ENCODE measurements around the gene RTN4RL2.
A peak's percentile ranks its signal among the peaks of the same experiment; 100 is the strongest.

Gene RTN4RL2

DNA sequence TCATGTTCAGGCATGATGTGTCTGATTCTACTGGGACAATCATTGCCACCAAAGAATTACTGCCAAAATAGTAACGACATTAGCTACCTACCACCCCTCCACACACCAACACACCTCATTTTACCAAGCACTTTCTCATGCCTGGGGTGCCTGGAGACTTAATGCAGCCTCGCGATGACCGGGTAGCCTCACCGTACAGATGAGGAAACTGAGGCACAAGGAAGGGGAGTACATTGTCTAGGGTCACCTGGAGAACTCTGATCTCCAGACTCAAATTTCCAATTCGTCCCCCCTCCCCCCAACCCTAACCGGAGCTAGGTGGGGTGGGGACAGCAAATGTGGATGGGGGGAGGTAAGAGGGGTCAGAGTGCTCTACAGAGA, 2.7 kb upstream of the RTN4RL2 start:
- H3K27me3 ChIP-seq (ENCODE audit: control insufficient read depth in 1 of 2, insufficient read depth in 2 of 2, low read length in 2 of 2): peaks cover 30 to 56% of the 10 kb centered on the region in 2 donors

DNA sequence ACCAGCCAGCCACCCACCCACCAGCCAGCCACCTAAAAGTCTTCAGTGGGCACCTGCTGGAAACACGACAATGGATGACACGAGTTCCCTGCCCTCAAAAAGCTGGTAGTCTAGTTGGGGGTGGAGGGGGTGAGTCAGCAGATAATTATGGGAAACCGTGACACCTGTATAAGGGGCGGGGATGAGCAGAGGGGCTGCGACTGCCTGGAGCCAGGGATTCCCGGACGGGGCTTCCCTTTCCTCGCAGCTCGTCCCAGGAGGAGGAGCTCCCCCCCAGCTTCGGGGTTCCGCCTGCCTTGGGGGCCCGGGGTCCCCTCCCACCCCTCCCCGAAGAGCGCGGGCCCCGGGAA, 2.3 kb upstream of the RTN4RL2 start:
- H3K27me3 ChIP-seq (ENCODE audit: control insufficient read depth in 1 of 2, insufficient read depth in 2 of 2, low read length in 2 of 2): peaks cover 30 to 56% of the 10 kb centered on the region in 2 donors
- H3K4me3 ChIP-seq (ENCODE audit: low read depth in 1 of 2, low read length in 2 of 2): peak overlapping the region in 1 of 2 donors; percentile 14
- no peak overlapping the region for H3K9ac ChIP-seq (ENCODE audit: low read length)
- peaks cover 25% of the 10 kb centered on the region for H3K4me1 ChIP-seq (ENCODE audit: insufficient read depth, low read length)
- no peaks in the 10 kb centered on the region for H3K36me3 ChIP-seq (ENCODE audit: insufficient read depth, low read length)
- no peak overlapping the region for H3K27ac ChIP-seq (ENCODE audit: low read depth, low read length)
- H3K9me3 ChIP-seq (ENCODE audit: low read length): no peaks in the 10 kb centered on the region

More for the DNA sequence above, 2.7 kb upstream of the RTN4RL2 start:
- H3K4me3 ChIP-seq (ENCODE audit: low read depth in 1 of 2, low read length in 2 of 2): peak overlapping the region in 1 of 2 donors; percentile 14
- no peaks in the 10 kb centered on the region for H3K36me3 ChIP-seq (ENCODE audit: insufficient read depth, low read length)
- H3K4me1 ChIP-seq (ENCODE audit: insufficient read depth, low read length): peaks cover 25% of the 10 kb centered on the region
- no peak overlapping the region for H3K9ac ChIP-seq (ENCODE audit: low read length)
- H3K27ac ChIP-seq (ENCODE audit: low read depth, low read length): no peak overlapping the region
- no peaks in the 10 kb centered on the region for H3K9me3 ChIP-seq (ENCODE audit: low read length)

DNA sequence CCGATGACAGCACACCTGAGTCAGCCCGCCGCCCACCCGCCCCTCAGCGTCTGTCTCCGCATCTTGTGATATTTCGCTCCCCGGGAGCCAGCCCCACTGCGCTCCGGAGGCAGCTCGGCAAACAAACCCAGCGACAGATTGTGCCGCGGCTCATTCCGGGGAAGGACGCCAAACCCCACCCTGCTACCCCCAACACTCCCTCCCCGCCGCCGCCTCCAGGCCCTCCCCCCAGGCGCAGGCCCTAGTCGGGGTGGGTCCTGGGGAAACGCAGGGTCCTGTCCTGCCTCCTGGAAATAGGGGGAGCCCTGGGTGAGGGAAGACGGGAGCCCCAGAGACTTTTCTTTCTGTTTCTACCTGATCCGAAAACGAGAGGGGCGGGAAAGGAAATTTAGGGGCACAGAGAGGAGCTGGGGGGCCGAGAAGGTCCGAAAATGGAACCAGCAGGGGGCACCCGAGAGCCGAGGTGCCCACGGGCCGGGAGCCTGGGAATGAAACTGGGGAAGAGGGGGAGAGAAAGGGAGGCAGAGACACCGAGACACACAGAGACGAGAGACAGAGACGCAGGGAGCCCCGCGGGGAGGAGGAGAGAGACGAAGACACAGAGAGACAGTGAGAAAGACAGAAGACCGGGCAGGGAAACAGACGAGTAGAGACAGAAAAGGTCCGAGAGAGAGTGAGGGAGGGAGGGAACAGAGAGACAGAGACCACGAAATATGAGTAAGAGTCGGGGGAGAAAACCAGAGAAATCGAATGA, 1.7 kb upstream of the RTN4RL2 start:
- Histone ChIP-seq H3K9ac (ENCODE audit: low read length) (no peak overlapping the region), H3K4me1 (ENCODE audit: insufficient read depth, low read length) (peaks cover 25% of the 10 kb centered on the region), H3K27me3 (ENCODE audit: control insufficient read depth in 1 of 2, insufficient read depth in 2 of 2, low read length in 2 of 2) (peaks cover 30 to 61% of the 10 kb centered on the region in 2 donors)

DNA sequence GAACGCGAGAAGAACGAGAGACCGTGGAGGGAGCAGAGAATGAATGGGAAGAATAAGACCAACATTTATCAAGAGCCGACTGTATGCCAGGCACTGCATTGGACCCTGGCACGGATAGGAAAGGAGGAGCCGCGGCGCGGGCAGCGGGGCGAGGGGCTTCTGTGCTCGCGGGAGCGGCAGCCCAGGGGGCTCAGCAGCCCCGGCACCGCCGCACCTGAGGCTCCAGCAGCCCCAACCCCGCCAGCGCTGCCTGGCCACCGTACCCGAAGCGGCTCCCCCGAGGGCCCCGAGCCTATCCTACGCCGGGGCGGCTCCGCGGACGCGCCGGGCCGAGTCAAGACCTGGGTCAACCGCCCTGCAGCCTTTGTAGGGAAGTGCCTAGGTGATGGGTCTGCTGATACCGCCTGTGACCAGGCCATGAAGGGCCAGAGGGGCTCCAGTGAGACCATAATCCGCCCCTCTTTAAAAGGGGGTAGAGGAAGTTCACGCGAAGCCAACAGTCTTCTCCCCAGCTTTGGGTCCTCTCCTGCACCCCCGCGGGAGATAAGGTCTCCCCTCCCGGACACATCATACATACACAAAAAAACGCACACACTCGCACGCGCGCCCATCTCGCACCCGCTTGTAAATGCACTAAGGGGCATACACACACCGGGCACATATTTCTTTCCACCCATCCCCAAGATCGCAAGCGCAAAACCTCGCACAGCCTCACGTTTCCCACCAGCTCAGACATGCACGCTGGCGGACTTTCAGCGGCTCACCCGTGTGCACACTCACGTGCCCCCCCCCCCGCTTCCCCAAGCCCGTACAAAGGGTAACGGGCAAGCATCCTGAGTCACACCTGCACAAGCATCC, 935 bp upstream of the RTN4RL2 start:
- Histone ChIP-seq H3K4me1 (ENCODE audit: insufficient read depth, low read length) (peaks cover 25% of the 10 kb centered on the region), H3K4me3 (ENCODE audit: low read depth in 1 of 2, low read length in 2 of 2) (peak overlapping the region; percentile 13 to 52), H3K9me3 (ENCODE audit: low read length) (no peaks in the 10 kb centered on the region), H3K27ac (ENCODE audit: low read depth, low read length) (no peak overlapping the region), H3K9ac (ENCODE audit: low read length) (no peak overlapping the region), H3K27me3 (ENCODE audit: control insufficient read depth in 1 of 2, insufficient read depth in 2 of 2, low read length in 2 of 2) (peaks cover 30 to 62% of the 10 kb centered on the region in 2 donors), H3K36me3 (ENCODE audit: insufficient read depth, low read length) (no peaks in the 10 kb centered on the region)

More for the DNA sequence above, 1.7 kb upstream of the RTN4RL2 start:
- Histone ChIP-seq H3K4me3 (ENCODE audit: low read depth in 1 of 2, low read length in 2 of 2) (peak overlapping the region; percentile 32 to 52), H3K27ac (ENCODE audit: low read depth, low read length) (no peak overlapping the region), H3K9me3 (ENCODE audit: low read length) (no peaks in the 10 kb centered on the region), H3K36me3 (ENCODE audit: insufficient read depth, low read length) (no peaks in the 10 kb centered on the region)

DNA sequence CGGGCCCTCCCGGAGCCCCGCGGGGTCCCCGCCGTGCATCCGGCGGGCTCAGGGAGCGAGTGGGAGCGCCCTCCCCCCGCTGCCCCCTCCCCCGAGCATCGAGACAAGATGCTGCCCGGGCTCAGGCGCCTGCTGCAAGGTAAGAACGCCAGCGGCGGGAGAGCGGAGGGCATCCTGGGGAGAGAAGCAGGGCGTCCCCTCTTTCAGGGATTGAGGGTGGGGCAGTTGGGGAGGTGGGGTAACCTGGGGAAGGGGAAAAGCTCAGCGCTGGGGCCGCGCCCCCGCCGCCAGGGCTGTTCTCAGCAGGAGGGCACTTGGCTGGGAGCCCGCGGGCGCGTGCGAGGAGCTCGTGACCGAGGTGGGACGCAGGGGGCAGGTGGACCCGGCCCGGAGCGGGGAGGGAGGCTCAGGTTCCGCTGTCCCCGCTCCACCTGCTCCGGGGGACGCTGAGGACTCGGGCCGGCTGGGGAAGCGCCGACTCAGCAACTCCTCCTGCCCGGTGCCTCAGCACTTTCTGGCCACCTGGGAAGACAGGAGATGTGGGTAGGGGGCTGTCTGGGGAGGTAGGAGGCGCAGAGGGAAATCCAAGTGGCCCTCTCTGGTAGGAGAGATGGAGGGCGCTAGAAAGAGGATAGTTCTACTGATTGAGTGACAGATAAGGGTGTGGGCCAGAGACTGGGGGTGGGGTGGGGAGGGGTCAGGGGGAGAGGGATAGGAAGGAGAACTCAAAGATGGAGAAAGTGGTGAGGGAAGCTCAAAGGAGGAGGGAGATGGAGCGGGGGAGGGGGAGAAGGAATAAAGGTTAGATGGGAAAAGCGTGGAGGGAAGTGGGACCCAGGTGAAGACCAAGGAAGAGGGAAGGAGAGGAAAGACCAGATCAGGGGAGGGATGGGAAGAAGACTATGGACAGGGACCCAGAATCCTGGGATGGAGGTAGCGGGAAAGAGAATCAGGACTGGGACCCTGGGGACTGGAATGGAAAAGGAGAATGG, 726 bp downstream of the RTN4RL2 start:
- Histone ChIP-seq H3K4me3 (ENCODE audit: low read depth in 1 of 2, low read length in 2 of 2) (no peak overlapping the region), H3K36me3 (ENCODE audit: insufficient read depth, low read length) (no peaks in the 10 kb centered on the region), H3K9ac (ENCODE audit: low read length) (no peak overlapping the region), H3K27ac (ENCODE audit: low read depth, low read length) (no peak overlapping the region), H3K4me1 (ENCODE audit: insufficient read depth, low read length) (peaks cover 25% of the 10 kb centered on the region), H3K9me3 (ENCODE audit: low read length) (no peaks in the 10 kb centered on the region), H3K27me3 (ENCODE audit: control insufficient read depth in 1 of 2, insufficient read depth in 2 of 2, low read length in 2 of 2) (peaks cover 30 to 62% of the 10 kb centered on the region in 2 donors)

DNA sequence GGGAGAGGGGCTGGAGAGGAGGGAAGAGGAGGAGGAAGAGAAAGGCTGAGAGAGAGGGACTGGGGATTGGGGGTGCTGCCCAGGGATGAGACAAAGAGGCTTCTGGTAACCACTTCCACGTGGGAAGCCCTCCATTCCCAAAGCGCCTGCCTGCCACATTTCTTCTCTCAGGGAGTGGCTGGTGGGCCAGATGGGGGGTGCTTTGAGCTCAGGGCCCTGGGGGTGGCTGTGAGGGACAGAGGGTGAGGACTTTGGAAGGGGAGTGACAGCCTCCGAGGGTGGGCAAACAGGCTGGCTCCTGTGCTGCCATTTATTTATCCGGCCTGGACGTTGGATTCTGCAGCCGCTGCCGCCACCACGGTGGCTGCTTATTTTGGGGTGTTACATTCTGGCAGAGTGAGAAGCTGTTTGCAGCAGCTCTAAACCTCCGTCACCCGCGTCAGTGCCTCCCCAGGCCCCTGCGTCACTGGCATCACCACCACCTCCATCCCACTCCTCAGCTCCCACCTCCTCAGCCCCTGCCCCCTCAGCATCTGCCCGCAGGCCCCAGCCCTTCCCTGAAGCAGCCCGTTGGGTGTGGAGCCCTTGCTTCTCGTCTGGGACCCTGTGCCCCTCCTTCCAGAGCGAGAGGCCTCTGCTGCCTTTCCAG, 1.6 kb downstream of the RTN4RL2 start:
- Histone ChIP-seq H3K4me3 (ENCODE audit: low read depth in 1 of 2, low read length in 2 of 2) (no peak overlapping the region), H3K4me1 (ENCODE audit: insufficient read depth, low read length) (peaks cover 25% of the 10 kb centered on the region), H3K9ac (ENCODE audit: low read length) (no peak overlapping the region), H3K9me3 (ENCODE audit: low read length) (no peaks in the 10 kb centered on the region), H3K27me3 (ENCODE audit: control insufficient read depth in 1 of 2, insufficient read depth in 2 of 2, low read length in 2 of 2) (peaks cover 27 to 59% of the 10 kb centered on the region in 2 donors), H3K27ac (ENCODE audit: low read depth, low read length) (no peak overlapping the region), H3K36me3 (ENCODE audit: insufficient read depth, low read length) (no peaks in the 10 kb centered on the region)

DNA sequence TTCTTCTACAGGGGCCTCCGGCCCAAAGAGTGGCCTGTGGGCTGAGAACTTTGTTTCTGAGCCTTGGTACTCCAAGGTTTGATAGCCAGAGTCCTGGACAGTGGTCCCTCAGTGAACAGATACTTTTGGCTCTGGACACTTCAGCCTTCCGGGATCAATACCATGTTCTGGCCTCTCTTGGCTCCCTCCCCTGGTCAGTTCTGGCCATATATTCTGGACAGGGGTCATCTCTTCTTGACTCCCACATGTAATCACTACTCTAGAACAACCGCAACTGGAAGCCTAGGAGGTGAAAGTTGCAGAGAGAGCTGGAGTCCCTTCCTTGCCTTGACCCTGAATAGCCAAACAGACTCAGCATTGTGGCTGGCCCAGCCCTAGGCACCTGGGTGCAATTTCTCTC, 2.3 kb downstream of the RTN4RL2 start:
- H3K4me1 ChIP-seq (ENCODE audit: insufficient read depth, low read length): peaks cover 22% of the 10 kb centered on the region
- H3K27ac ChIP-seq (ENCODE audit: low read depth, low read length): no peak overlapping the region
- H3K36me3 ChIP-seq (ENCODE audit: insufficient read depth, low read length): no peaks in the 10 kb centered on the region
- H3K4me3 ChIP-seq (ENCODE audit: low read depth in 1 of 2, low read length in 2 of 2): no peak overlapping the region
- H3K9ac ChIP-seq (ENCODE audit: low read length): no peak overlapping the region
- no peaks in the 10 kb centered on the region for H3K9me3 ChIP-seq (ENCODE audit: low read length)
- H3K27me3 ChIP-seq (ENCODE audit: control insufficient read depth in 1 of 2, insufficient read depth in 2 of 2, low read length in 2 of 2): peaks cover 24 to 52% of the 10 kb centered on the region in 2 donors

DNA sequence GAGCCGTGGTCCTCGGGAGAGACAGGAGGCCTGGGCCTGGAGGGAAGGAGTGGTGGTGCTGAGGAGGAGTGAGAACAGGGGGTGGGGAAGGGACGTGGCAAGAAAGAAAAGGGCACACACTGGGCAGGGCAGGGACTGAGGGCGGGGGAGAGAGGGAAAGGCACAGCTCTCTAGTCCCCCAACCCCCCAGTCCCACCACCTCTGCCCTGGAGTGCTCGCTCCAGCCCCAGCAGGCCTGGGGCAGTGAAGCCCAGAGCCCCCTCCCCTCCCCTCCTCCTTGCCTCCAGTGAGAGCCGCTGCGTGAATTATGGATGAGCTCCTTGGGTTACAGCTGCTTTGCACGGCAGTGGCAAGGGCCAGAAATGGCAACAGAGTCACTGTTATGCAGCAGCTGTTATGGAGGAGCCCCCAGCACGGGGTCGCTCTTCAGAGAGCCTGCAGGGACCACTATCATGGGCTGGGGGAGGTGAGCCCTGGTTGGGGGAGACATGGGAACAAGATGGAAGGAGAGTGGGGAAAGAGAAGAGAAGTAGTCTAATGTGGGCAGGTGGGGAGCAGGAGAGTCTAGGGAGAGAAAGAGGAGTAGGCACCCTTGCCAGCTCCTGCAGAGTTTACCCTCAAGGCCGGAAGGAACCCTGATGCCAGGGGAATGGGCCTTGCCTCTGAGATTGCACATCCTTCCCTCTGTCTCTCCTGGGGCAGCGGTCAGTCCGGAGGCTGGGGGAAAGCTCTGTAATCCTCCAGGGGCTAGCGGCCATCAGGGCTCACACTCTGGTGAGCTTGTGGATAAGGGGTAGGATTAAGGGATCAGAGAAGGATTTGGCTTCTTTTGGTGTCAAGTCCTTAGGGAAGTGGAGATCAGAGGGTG, 3.6 kb downstream of the RTN4RL2 start:
- Histone ChIP-seq H3K27me3 (ENCODE audit: control insufficient read depth in 1 of 2, insufficient read depth in 2 of 2, low read length in 2 of 2) (peaks cover 14 to 39% of the 10 kb centered on the region in 2 donors), H3K4me1 (ENCODE audit: insufficient read depth, low read length) (peaks cover 11% of the 10 kb centered on the region), H3K4me3 (ENCODE audit: low read depth in 1 of 2, low read length in 2 of 2) (no peak overlapping the region), H3K36me3 (ENCODE audit: insufficient read depth, low read length) (no peaks in the 10 kb centered on the region), H3K9ac (ENCODE audit: low read length) (no peak overlapping the region), H3K27ac (ENCODE audit: low read depth, low read length) (no peak overlapping the region), H3K9me3 (ENCODE audit: low read length) (no peaks in the 10 kb centered on the region)

DNA sequence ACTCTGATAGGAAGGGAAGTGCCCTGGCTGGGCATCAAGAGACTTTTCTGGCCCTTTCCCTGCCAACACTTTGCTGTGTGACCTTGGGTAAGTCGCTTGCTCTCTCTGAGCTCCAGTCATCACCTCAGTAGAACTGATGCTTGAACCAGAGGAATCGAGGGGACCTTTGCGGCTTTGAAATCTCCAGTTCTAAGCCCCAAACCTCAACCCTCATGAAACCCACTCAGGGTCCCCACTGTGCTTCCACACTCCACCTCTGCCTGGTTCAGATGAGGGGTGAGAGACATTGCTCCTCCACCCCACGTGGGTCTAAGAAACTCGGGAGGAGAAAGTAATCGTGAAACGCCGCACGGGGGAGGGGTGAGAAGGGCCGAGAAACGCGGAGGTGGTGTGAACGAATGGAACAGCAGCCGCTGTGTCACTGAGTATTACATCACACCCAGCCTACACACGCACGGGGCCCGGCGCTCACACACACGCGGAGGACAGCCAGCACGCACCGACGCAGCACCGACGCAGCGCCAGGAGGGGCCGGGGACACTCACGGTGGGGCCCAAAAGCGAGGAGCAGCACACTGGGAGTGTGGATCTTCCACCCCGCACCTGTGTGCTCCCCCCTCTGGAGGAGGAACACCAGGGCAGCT, 4.3 kb downstream of the RTN4RL2 start:
- H3K9ac ChIP-seq (ENCODE audit: low read length): no peak overlapping the region
- no peak overlapping the region for H3K27ac ChIP-seq (ENCODE audit: low read depth, low read length)

DNA sequence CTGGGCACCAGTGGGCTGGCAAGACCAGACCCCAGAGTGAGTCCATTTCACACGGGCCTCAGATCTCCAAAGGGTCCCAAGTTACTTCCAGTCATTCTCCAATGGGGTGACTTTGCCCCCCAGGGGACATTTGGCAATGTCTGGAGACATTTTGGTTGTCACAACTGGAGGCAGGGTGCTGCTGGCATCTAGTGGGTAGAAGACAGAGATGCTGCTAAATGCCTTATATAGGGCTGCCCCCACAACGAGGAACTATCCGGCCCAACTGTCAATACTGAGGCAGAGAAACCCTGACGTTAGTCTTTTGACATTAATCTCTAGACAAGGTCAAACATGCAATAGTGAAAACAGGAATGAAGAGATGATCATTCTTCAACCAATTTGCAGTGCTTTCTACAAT, 6.4 kb downstream of the RTN4RL2 start:
- H3K4me1 ChIP-seq (ENCODE audit: insufficient read depth, low read length): no peaks in the 10 kb centered on the region
- no peak overlapping the region for H3K9ac ChIP-seq (ENCODE audit: low read length)
- H3K36me3 ChIP-seq (ENCODE audit: insufficient read depth, low read length): no peaks in the 10 kb centered on the region
- peaks cover 3 to 15% of the 10 kb centered on the region in 2 donors for H3K27me3 ChIP-seq (ENCODE audit: control insufficient read depth in 1 of 2, insufficient read depth in 2 of 2, low read length in 2 of 2)
- no peaks in the 10 kb centered on the region for H3K9me3 ChIP-seq (ENCODE audit: low read length)
- no peak overlapping the region for H3K4me3 ChIP-seq (ENCODE audit: low read depth in 1 of 2, low read length in 2 of 2)
- no peak overlapping the region for H3K27ac ChIP-seq (ENCODE audit: low read depth, low read length)

More for the DNA sequence above, 4.3 kb downstream of the RTN4RL2 start:
- Histone ChIP-seq H3K4me3 (ENCODE audit: low read depth in 1 of 2, low read length in 2 of 2) (no peak overlapping the region), H3K9me3 (ENCODE audit: low read length) (no peaks in the 10 kb centered on the region), H3K27me3 (ENCODE audit: control insufficient read depth in 1 of 2, insufficient read depth in 2 of 2, low read length in 2 of 2) (peaks cover 9 to 32% of the 10 kb centered on the region in 2 donors), H3K4me1 (ENCODE audit: insufficient read depth, low read length) (peaks cover 4% of the 10 kb centered on the region), H3K36me3 (ENCODE audit: insufficient read depth, low read length) (no peaks in the 10 kb centered on the region)
